Cardiac fibroblast (primary cell): Measurements from ENCODE around the gene ING3.
A peak's percentile ranks its signal among the peaks of the same experiment; 100 is the strongest.

ENCODE experiments used
- DNase-seq, 2 donors: peaks; one replicate each; pipeline versions ENCODE4 v3.0.0 to v3.0.0-alpha.2; 2010; ENCODE audit warnings: low read depth in 2 of 2
- H3K4me3 ChIP-seq, 2 donors: replicated peaks in 1 of 2; 1 replicate in 1 of 2; 2 replicates in 1 of 2; pipeline ENCODE4 v1.5.1; 2011; ENCODE audit warnings: low read depth in 2 of 2, low read length in 2 of 2, mild to moderate bottlenecking in 2 of 2, moderate library complexity in 1 of 2
- CTCF ChIP-seq: IDR thresholded peaks from one replicate; pipeline ENCODE4 v1.5.1; 2011; ENCODE audit warnings: low read depth, mild to moderate bottlenecking, low read length, inconsistent platforms

ING3 gene

GRCh38 chr7:120959929-120960484 lies 9.4 kb downstream of the ING3 start:
- no peak for DNase-seq
- no peak overlapping the region for H3K4me3 ChIP-seq
- no peak for TF ChIP-seq CTCF

- no peak overlapping the region for H3K4me3 ChIP-seq
- TF ChIP-seq CTCF: no peak
- no peak for DNase-seq
These were observed 10.1 kb downstream of the ING3 start for GRCh38 chr7:120960714-120961113.

- no peak overlapping the region for H3K4me3 ChIP-seq
- no peak for TF ChIP-seq CTCF
These were observed 11.1 kb downstream of the ING3 start for GRCh38 chr7:120961638-120962173.

GRCh38 chr7:120964088-120964487 lies 13.5 kb downstream of the ING3 start:
- no peak for DNase-seq
- no peak for TF ChIP-seq CTCF
- no peak overlapping the region for H3K4me3 ChIP-seq

More at GRCh38 chr7:120961638-120962173, 11.1 kb downstream of the ING3 start:
- DNase-seq: no peak

- TF ChIP-seq CTCF: no peak
- DNase-seq: no peak
- H3K4me3 ChIP-seq: no peak overlapping the region
These were observed 16.4 kb downstream of the ING3 start for GRCh38 chr7:120966961-120967360.

GRCh38 chr7:120973849-120974248 lies 23.3 kb downstream of the ING3 start:
- no peak for DNase-seq
- no peak for TF ChIP-seq CTCF
- no peak overlapping the region for H3K4me3 ChIP-seq

- peak in 1 of 2 donors; percentile 15 for DNase-seq
- no peak overlapping the region for H3K4me3 ChIP-seq
- no peak for TF ChIP-seq CTCF
These were observed 29.4 kb downstream of the ING3 start for GRCh38 chr7:120979765-120980499.
